HEK293 (cell line): Measurements from ENCODE around the gene FBXW5.
A peak's percentile ranks its signal among the peaks of the same experiment; 100 is the strongest.

Experiments used
- BCL11A ChIP-seq: fragments of 450-650 bp; formaldehyde crosslinking; IDR thresholded peaks from 2 replicates; pipeline ENCODE4 v1.5.1; 2016; ENCODE audit warnings: low read depth, missing biosample characterization, missing genetic modification characterization
- INSM2 ChIP-seq: fragments of 450-650 bp; formaldehyde crosslinking; IDR thresholded peaks from 2 replicates; pipeline ENCODE4 v1.5.1; 2016; ENCODE audit warnings: missing biosample characterization, missing genetic modification characterization
- KLF1 ChIP-seq: fragments of 450-650 bp; formaldehyde crosslinking; IDR thresholded peaks from 2 replicates; pipeline ENCODE4 v1.5.1; 2016; ENCODE audit warnings: missing biosample characterization, missing genetic modification characterization
- KLF16 ChIP-seq: fragments of 450-650 bp; formaldehyde crosslinking; IDR thresholded peaks from 2 replicates; pipeline ENCODE4 v1.5.1; 2017; ENCODE audit warnings: missing biosample characterization, missing genetic modification characterization
- OVOL3 ChIP-seq: fragments of 450-650 bp; formaldehyde crosslinking; IDR thresholded peaks from 2 replicates; pipeline ENCODE4 v1.5.1; 2016; ENCODE audit warnings: missing biosample characterization, missing genetic modification characterization
- PATZ1 ChIP-seq: fragments of 450-650 bp; formaldehyde crosslinking; IDR thresholded peaks from 2 replicates; pipeline ENCODE4 v1.5.1; 2016; ENCODE audit warnings: missing biosample characterization, missing genetic modification characterization
- PRDM2 ChIP-seq: fragments of 450-650 bp; formaldehyde crosslinking; IDR thresholded peaks from 2 replicates; pipeline ENCODE4 v1.5.1; 2016; ENCODE audit warnings: missing biosample characterization, missing genetic modification characterization, borderline replicate concordance
- SCRT2 ChIP-seq: fragments of 450-650 bp; formaldehyde crosslinking; IDR thresholded peaks from 2 replicates; pipeline ENCODE4 v1.5.1; 2016; ENCODE audit warnings: missing biosample characterization, missing genetic modification characterization
- SP2 ChIP-seq: fragments of 450-650 bp; formaldehyde crosslinking; IDR thresholded peaks from 2 replicates; pipeline ENCODE4 v1.5.1; 2016; ENCODE audit warnings: missing biosample characterization, missing genetic modification characterization
- TRIM28 ChIP-seq: IDR thresholded peaks from 2 replicates; pipeline ENCODE4 v1.6.1; 2011; ENCODE audit warnings: low read length, control low read depth, borderline replicate concordance
- WT1 ChIP-seq: fragments of 450-650 bp; formaldehyde crosslinking; IDR thresholded peaks from 2 replicates; pipeline ENCODE4 v1.5.1; 2016; ENCODE audit warnings: missing biosample characterization, missing genetic modification characterization
- ZBTB10 ChIP-seq: fragments of 450-650 bp; formaldehyde crosslinking; IDR thresholded peaks from 2 replicates; pipeline ENCODE4 v1.5.1; 2016; ENCODE audit warnings: missing biosample characterization, missing genetic modification characterization
- ZBTB21 ChIP-seq: fragments of 450-650 bp; formaldehyde crosslinking; IDR thresholded peaks from 2 replicates; pipeline ENCODE4 v1.5.1; 2017; ENCODE audit warnings: missing biosample characterization, missing genetic modification characterization
- ZBTB26 ChIP-seq: fragments of 450-650 bp; formaldehyde crosslinking; optimal IDR thresholded peaks from 2 replicates; pipeline ENCODE3; 2016; ENCODE audit warnings: missing biosample characterization, mild to moderate bottlenecking, missing genetic modification characterization
- ZNF202 ChIP-seq: fragments of 450-650 bp; formaldehyde crosslinking; IDR thresholded peaks from 2 replicates; pipeline ENCODE4 v1.5.1; 2016; ENCODE audit warnings: missing biosample characterization, missing genetic modification characterization, borderline replicate concordance
- ZNF214 ChIP-seq: fragments of 450-650 bp; formaldehyde crosslinking; IDR thresholded peaks from 2 replicates; pipeline ENCODE4 v1.5.1; 2017; ENCODE audit warnings: missing biosample characterization, mild to moderate bottlenecking, missing genetic modification characterization, borderline replicate concordance
- ZNF23 ChIP-seq: fragments of 450-650 bp; formaldehyde crosslinking; IDR thresholded peaks from 2 replicates; pipeline ENCODE4 v1.5.1; 2016; ENCODE audit warnings: missing biosample characterization, missing genetic modification characterization, borderline replicate concordance
- ZNF24 ChIP-seq: fragments of 450-650 bp; formaldehyde crosslinking; IDR thresholded peaks from 2 replicates; pipeline ENCODE4 v1.5.1; 2016; ENCODE audit warnings: missing biosample characterization, missing genetic modification characterization
- ZNF324 ChIP-seq: fragments of 450-650 bp; formaldehyde crosslinking; IDR thresholded peaks from 2 replicates; pipeline ENCODE4 v1.5.1; 2016; ENCODE audit warnings: missing biosample characterization, missing genetic modification characterization
- ZNF48 ChIP-seq: fragments of 450-650 bp; formaldehyde crosslinking; IDR thresholded peaks from 2 replicates; pipeline ENCODE4 v1.5.1; 2016; ENCODE audit warnings: missing biosample characterization, missing genetic modification characterization
- ZNF621 ChIP-seq: fragments of 450-650 bp; formaldehyde crosslinking; IDR thresholded peaks from 2 replicates; pipeline ENCODE4 v1.5.1; 2017; ENCODE audit warnings: missing biosample characterization, missing genetic modification characterization
- ZNF76 ChIP-seq: fragments of 450-650 bp; formaldehyde crosslinking; IDR thresholded peaks from 2 replicates; pipeline ENCODE4; 2016; ENCODE audit warnings: low read depth, missing biosample characterization, missing genetic modification characterization, borderline replicate concordance
- ZNF768 ChIP-seq: fragments of 450-650 bp; formaldehyde crosslinking; IDR thresholded peaks from 2 replicates; pipeline ENCODE4 v1.5.1; 2018; ENCODE audit warnings: missing biosample characterization, mild to moderate bottlenecking, missing genetic modification characterization
- ZSCAN5A ChIP-seq: fragments of 450-650 bp; formaldehyde crosslinking; IDR thresholded peaks from 2 replicates; pipeline ENCODE4 v1.5.1; 2016; ENCODE audit warnings: missing biosample characterization, missing genetic modification characterization

Gene FBXW5

GRCh38 chr9:136992819-136993369, 48.4 kb upstream of the FBXW5 start (continued):
- TF ChIP-seq INSM2 (tag by site-specific recombination) (0 out of 2 replicates have a peak, but pooled peaks have one; percentile 1), ZNF23 (tag by site-specific recombination) (no peak), WT1 (tag by site-specific recombination) (0 out of 2 replicates have a peak, but pooled peaks have one; percentile 6), TRIM28 (no peak), ZNF214 (tag by site-specific recombination) (no peak), ZBTB21 (tag by site-specific recombination) (no peak), ZNF621 (tag by site-specific recombination) (no peak), ZSCAN5A (tag by site-specific recombination) (no peak), SP2 (tag by site-specific recombination) (peak; percentile 6; the same call in 1 of the 2 replicates), SCRT2 (tag by site-specific recombination) (no peak), ZNF48 (tag by site-specific recombination) (no peak), PRDM2 (no peak), ZBTB10 (tag by site-specific recombination) (0 out of 2 replicates have a peak, but pooled peaks have one; percentile 5), ZNF202 (tag by site-specific recombination) (no peak), ZNF76 (tag by site-specific recombination) (peak; percentile 3; the same call in 1 of the 2 replicates), ZBTB26 (no peak), PATZ1 (peak; percentile 57; the same call in 1 of the 2 replicates), ZNF324 (tag by site-specific recombination) (0 out of 2 replicates have a peak, but pooled peaks have one; percentile 5), ZNF24 (tag by site-specific recombination) (no peak), ZNF768 (tag by site-specific recombination) (no peak), KLF1 (tag by site-specific recombination) (peak; percentile 6), BCL11A (tag by site-specific recombination) (0 out of 2 replicates have a peak, but pooled peaks have one; percentile 1), OVOL3 (no peak), KLF16 (no peak)
